ENCODE data around the gene MEGF11.

DNA sequence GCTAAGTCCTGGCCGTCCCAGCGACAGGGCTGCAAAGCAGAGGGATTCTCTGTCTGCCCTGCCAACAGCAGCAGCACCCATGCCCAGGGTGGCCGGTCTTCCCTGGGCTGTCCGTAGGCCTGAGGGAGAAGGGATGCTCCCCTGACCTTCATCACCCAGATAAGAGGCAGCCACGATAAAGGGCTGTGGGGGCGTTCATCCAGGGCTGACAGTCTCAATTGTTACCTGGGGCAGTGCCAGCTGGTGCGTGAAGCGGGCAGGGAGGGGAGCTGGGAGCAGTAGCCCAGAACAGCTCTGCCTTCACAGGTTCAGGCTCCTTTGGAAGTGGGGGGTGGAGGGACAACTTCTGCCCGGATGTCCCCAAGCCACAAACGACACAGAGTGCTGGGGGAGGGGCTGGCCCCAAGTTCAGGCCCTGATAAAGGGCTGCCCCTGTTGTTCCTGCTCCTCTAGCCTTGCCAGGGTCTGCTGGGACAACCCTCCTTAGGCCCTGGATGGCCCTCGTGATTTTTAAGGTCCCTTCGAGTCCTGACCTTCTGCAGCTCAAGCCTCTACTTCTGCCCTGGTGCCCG lies 289.6 kb downstream of the MEGF11 start:
- TF ChIP-seq, protein P1, sequence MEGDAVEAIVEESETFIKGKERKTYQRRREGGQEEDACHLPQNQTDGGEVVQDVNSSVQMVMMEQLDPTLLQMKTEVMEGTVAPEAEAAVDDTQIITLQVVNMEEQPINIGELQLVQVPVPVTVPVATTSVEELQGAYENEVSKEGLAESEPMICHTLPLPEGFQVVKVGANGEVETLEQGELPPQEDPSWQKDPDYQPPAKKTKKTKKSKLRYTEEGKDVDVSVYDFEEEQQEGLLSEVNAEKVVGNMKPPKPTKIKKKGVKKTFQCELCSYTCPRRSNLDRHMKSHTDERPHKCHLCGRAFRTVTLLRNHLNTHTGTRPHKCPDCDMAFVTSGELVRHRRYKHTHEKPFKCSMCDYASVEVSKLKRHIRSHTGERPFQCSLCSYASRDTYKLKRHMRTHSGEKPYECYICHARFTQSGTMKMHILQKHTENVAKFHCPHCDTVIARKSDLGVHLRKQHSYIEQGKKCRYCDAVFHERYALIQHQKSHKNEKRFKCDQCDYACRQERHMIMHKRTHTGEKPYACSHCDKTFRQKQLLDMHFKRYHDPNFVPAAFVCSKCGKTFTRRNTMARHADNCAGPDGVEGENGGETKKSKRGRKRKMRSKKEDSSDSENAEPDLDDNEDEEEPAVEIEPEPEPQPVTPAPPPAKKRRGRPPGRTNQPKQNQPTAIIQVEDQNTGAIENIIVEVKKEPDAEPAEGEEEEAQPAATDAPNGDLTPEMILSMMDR (IDR thresholded peaks at IDR 0.05): no peak
- TF ChIP-seq POLR2A (IDR thresholded peaks at IDR 0.05): no peak
